Endothelial cell of umbilical vein (primary cell): ENCODE results near the gene CAPRIN2. TPM values are rescaled to one million over a fixed set of nuclear protein-coding genes. Genes with fewer than 3 reads are reported as not detected.

Experiments used
- BruUV-seq: library from RNA; stranded (reverse); fragments of 400-500 nt; replicated peaks from 2 replicates; lab custom pipeline; 2021; lab: Mats Ljungman, UMichigan
- CTCF ChIA-PET: fragments of 300-600, 350-600 bp; sonication (Branson Sonifier 250); formaldehyde crosslinking; loops from one replicate; lab custom pipeline; 2021; ENCODE audit warnings: antibody characterized with exemption, inconsistent platforms; lab: Charles Lee
- POLR2A ChIA-PET: fragments of 300-600, 350-600 bp; sonication (Branson Sonifier 250); formaldehyde crosslinking; loops from one replicate; lab custom pipeline; 2021; ENCODE audit warnings: antibody characterized with exemption, inconsistent platforms; lab: Charles Lee
- DNase-seq: peaks from one replicate; pipeline ENCODE4 v3.0.0-alpha.2; 2011; ENCODE audit warnings: low read depth, low spot score
- FAIRE-seq: peaks from 2 replicates; lab custom pipeline; 2011; peaks lifted over from hg19 to GRCh38; lab: Jason Lieb, UNC
- H2AFZ ChIP-seq: 2 replicates; pipeline ENCODE4 v1.6.0; 2012; ENCODE audit warnings: low read depth, low read length, control low read depth, inconsistent platforms
- H3K27ac ChIP-seq: 2 replicates; pipeline ENCODE4 v1.5.1; 2011; ENCODE audit warnings: low read depth, mild to moderate bottlenecking, control low read depth, low read length, moderate library complexity; ENCODE audit not compliant: insufficient read depth
- H3K27me3 ChIP-seq, 2 experiments: 2 replicates each; pipeline versions ENCODE4 v1.6.0 to v1.6.1; 2011; ENCODE audit warnings: low read length in 2 of 2, mixed read lengths in 1 of 2; ENCODE audit not compliant: control insufficient read depth in 2 of 2, insufficient read depth in 2 of 2
- H3K36me3 ChIP-seq, 2 experiments: 2 replicates in 1 of 2; 3 replicates in 1 of 2; pipeline ENCODE4 v1.5.1; 2011; ENCODE audit warnings: low read length in 2 of 2, mild to moderate bottlenecking in 1 of 2, moderate library complexity in 1 of 2; ENCODE audit not compliant: control insufficient read depth in 2 of 2, insufficient read depth in 2 of 2; ENCODE audit errors: extremely low read depth in 1 of 2
- H3K4me1 ChIP-seq: 3 replicates; pipeline ENCODE4 v1.5.1; 2011; ENCODE audit warnings: mild to moderate bottlenecking, low read length; ENCODE audit not compliant: control insufficient read depth, insufficient read depth; ENCODE audit errors: extremely low read depth
- H3K4me2 ChIP-seq: 2 replicates; pipeline ENCODE4 v1.6.1; 2011; ENCODE audit warnings: low read length, control low read depth, mixed read lengths; ENCODE audit not compliant: insufficient read depth
- H3K4me3 ChIP-seq, 3 experiments: fragments of 200-600 bp in 1 of 3; sonication (generic), shearing (Covaris generic) in 1 of 3; replicated peaks in 1 of 3; 2 replicates each; pipeline ENCODE4 v1.5.1; 2011 to 2016; ENCODE audit warnings: control low read depth in 3 of 3, low read length in 3 of 3, mild to moderate bottlenecking in 2 of 3, inconsistent platforms in 1 of 3, low read depth in 1 of 3, moderate library complexity in 1 of 3; ENCODE audit not compliant: insufficient read depth in 1 of 3
- H3K79me2 ChIP-seq: 2 replicates; pipeline ENCODE4 v1.6.0; 2012; ENCODE audit warnings: low read length, inconsistent platforms; ENCODE audit not compliant: control insufficient read depth, insufficient read depth
- H3K9ac ChIP-seq: replicated peaks from 2 replicates; pipeline ENCODE3; 2011; ENCODE audit warnings: low read length, control low read depth; ENCODE audit not compliant: insufficient read depth; ENCODE audit errors: extremely low read depth
- H3K9me1 ChIP-seq: replicated peaks from 3 replicates; pipeline ENCODE4 v1.6.0; 2011; ENCODE audit warnings: mild to moderate bottlenecking, low read length; ENCODE audit not compliant: control insufficient read depth, insufficient read depth; ENCODE audit errors: extremely low read depth
- H3K9me3 ChIP-seq: replicated peaks from 2 replicates; pipeline ENCODE4 v1.5.1; 2012; ENCODE audit warnings: low read length, inconsistent platforms; ENCODE audit not compliant: control insufficient read depth, insufficient read depth
- H4K20me1 ChIP-seq: replicated peaks from 2 replicates; pipeline ENCODE3; 2011; ENCODE audit warnings: mild to moderate bottlenecking, low read length; ENCODE audit not compliant: control insufficient read depth, insufficient read depth; ENCODE audit errors: extremely low read depth
- FOS ChIP-seq: IDR thresholded peaks from 2 replicates; pipeline ENCODE4 v1.6.1; 2011; ENCODE audit warnings: mild to moderate bottlenecking, low read length, moderate library complexity, borderline replicate concordance; ENCODE audit not compliant: insufficient read depth
- JUN ChIP-seq: IDR thresholded peaks from 2 replicates; pipeline ENCODE4 v1.6.1; 2011; ENCODE audit warnings: borderline replicate concordance, low read depth; ENCODE audit not compliant: insufficient read length, insufficient read depth
- MAX ChIP-seq: IDR thresholded peaks from 2 replicates; pipeline ENCODE4 v1.6.1; 2011; ENCODE audit not compliant: insufficient read depth, insufficient read length
- POLR2A ChIP-seq: IDR thresholded peaks from 2 replicates; pipeline ENCODE4 v1.6.1; 2012; ENCODE audit warnings: low read depth, mild to moderate bottlenecking, control low read depth, low read length
- POLR2AphosphoS5 ChIP-seq: IDR thresholded peaks from 2 replicates; pipeline ENCODE4 v1.6.1; 2012; ENCODE audit warnings: low read depth, mild to moderate bottlenecking, control low read depth, low read length, moderate library complexity; ENCODE audit not compliant: insufficient read depth
- dilution Hi-C: fragments of 300-500 bp; cut with MboI; formaldehyde crosslinking; loops from one replicate; pipeline ENCODE4 v1.15.0; 2019; ENCODE audit warnings: low sequenced_read_pairs; ENCODE audit not compliant: extremely low pct_ligation_motif_present
- intact Hi-C: fragments of 100-400 bp; cut with micrococcal nuclease; formaldehyde crosslinking; loops from one replicate; pipeline ENCODE4 v1.10.0; 2022
- polyA plus RNA-seq, 4 experiments: library from polyadenylated mRNA; depleted of rRNA in 3 of 4; stranded (reverse) in 3 of 4; unstranded in 1 of 4; fragments of >200 nt; gene quantifications; 2 replicates each; pipeline versions ENCODE4 v1.2.1 to v1.2.3, GENCODE V29; 2011 to 2012; ENCODE audit warnings: missing spikeins in 1 of 4
- total RNA-seq: library from RNA; stranded (reverse); gene quantifications from 2 replicates; pipeline ENCODE4 v1.2.3, GENCODE V29; 2021
- TF ChIP-seq, protein P1 (sequence below), 2 donors: IDR thresholded peaks; 1 replicate in 1 of 2; 2 replicates in 1 of 2; pipeline ENCODE4 v1.5.1; 2011; ENCODE audit warnings: low read length in 2 of 2, mild to moderate bottlenecking in 2 of 2, moderate library complexity in 2 of 2, control low read depth in 1 of 2, inconsistent platforms in 1 of 2, low read depth in 1 of 2; ENCODE audit not compliant: insufficient read depth in 1 of 2; ENCODE audit errors: extremely low read depth in 1 of 2

CAPRIN2 gene
- total and polyA plus RNA-seq, 2 donors (not counting 3 experiments of a cell fraction or from before 2014, with no cell fraction given), result 13.5 to 25.0 TPM

GRCh38 chr12:30795410-30796312, 40.9 kb upstream of the CAPRIN2 start:
- Histone ChIP-seq H3K36me3 (no peaks in the 10 kb centered on the region), H3K9me3 (no peaks in the 10 kb centered on the region), H3K4me3 (peak overlapping the region; percentile 16 to 76 (median 56)), H3K9ac (peak overlapping the region; percentile 79), H3K27ac (peak overlapping the region; percentile 97), H2AFZ (peak overlapping the region; percentile 14), H3K27me3 (no peaks in the 10 kb centered on the region), H3K79me2 (peaks cover 2% of the 10 kb centered on the region), H3K4me1 (peaks cover 39% of the 10 kb centered on the region), H3K9me1 (no peaks in the 10 kb centered on the region), H3K4me2 (peak overlapping the region; percentile 71), H4K20me1 (no peaks in the 10 kb centered on the region)
- ChIA-PET CTCF (interaction anchor here (0.6 to 3.3 kb wide), 12 partner anchors 11 to 1917 kb away, joined by 3 to 55 read pairs (median 4); partner anchors contain the start of genes CAPRIN2 and IPO8), POLR2A (interaction anchor here (0.7 to 1.9 kb wide), 3 partner anchors 42 to 335 kb away, joined by 6 to 22 read pairs (median 8); partner anchors contain the start of gene CAPRIN2)
- intact Hi-C loops, result loop anchor here (1.0 to 10.0 kb wide), 7 partner anchors 41 to 1561 kb away; partner anchors contain the start of genes CAPRIN2 and IPO8
- dilution Hi-C loops, result no loop called here
- TF ChIP-seq, protein P1, sequence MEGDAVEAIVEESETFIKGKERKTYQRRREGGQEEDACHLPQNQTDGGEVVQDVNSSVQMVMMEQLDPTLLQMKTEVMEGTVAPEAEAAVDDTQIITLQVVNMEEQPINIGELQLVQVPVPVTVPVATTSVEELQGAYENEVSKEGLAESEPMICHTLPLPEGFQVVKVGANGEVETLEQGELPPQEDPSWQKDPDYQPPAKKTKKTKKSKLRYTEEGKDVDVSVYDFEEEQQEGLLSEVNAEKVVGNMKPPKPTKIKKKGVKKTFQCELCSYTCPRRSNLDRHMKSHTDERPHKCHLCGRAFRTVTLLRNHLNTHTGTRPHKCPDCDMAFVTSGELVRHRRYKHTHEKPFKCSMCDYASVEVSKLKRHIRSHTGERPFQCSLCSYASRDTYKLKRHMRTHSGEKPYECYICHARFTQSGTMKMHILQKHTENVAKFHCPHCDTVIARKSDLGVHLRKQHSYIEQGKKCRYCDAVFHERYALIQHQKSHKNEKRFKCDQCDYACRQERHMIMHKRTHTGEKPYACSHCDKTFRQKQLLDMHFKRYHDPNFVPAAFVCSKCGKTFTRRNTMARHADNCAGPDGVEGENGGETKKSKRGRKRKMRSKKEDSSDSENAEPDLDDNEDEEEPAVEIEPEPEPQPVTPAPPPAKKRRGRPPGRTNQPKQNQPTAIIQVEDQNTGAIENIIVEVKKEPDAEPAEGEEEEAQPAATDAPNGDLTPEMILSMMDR (IDR thresholded peaks at IDR 0.05; ENCODE audit: extremely low read depth in 1 of 2, insufficient read depth in 1 of 2, low read depth in 1 of 2, low read length in 2 of 2), result peak in 1 of 2 donors; percentile 14
- TF ChIP-seq JUN (no peak), POLR2A (peak; percentile 83), FOS (peak; percentile 25), MAX (no peak), POLR2AphosphoS5 (peak; percentile 89)
- FAIRE-seq (no peak), DNase-seq (peak; percentile 80)
- BruUV-seq, result TSS peak; percentile 65
